ENCODE measurements around the gene EPN2. TPM values are rescaled to one million over a fixed set of nuclear protein-coding genes. Genes with fewer than 3 reads are reported as not detected.

The EPN2 gene
- total RNA-seq, 2 donors from 2014 or later, result 28.7 to 47.9 TPM

GRCh38 chr17:19304751-19305150, 67.6 kb downstream of the EPN2 start:
- TF ChIP-seq CTCF (IDR thresholded peaks at IDR 0.05), result no peak
- H3K27ac ChIP-seq, result no peak overlapping the region
- no peaks in the 10 kb centered on the region for H3K36me3 ChIP-seq
- no peak overlapping the region for H3K4me3 ChIP-seq
- no peaks in the 10 kb centered on the region for H3K9me3 ChIP-seq
- no peaks in the 10 kb centered on the region for H3K27me3 ChIP-seq (replicated peaks; ENCODE audit: insufficient read depth)
- no peak for ATAC-seq (ENCODE audit: insufficient number of reproducible peaks, low FRiP score, low read depth)
- peaks cover 0 to 6% of the 10 kb centered on the region in 2 donors for H3K4me1 ChIP-seq (ENCODE audit: control insufficient read depth in 1 of 2, low read depth in 2 of 2)
- DNase-seq (ENCODE audit: low spot score), result no peak

- Histone ChIP-seq H3K36me3 (no peaks in the 10 kb centered on the region), H3K4me1 (ENCODE audit: control insufficient read depth in 1 of 2, low read depth in 2 of 2) (peaks cover 0 to 6% of the 10 kb centered on the region in 2 donors), H3K9me3 (no peaks in the 10 kb centered on the region), H3K4me3 (no peak overlapping the region), H3K27ac (no peak overlapping the region), H3K27me3 (replicated peaks; ENCODE audit: insufficient read depth) (no peaks in the 10 kb centered on the region)
- no peak for TF ChIP-seq CTCF (IDR thresholded peaks at IDR 0.05)
- DNase-seq (ENCODE audit: low spot score) (no peak), ATAC-seq (ENCODE audit: insufficient number of reproducible peaks, low FRiP score, low read depth) (no peak)
Observed at GRCh38 chr17:19305256-19305655, 68.1 kb downstream of the EPN2 start.

- Histone ChIP-seq H3K27ac (no peak overlapping the region), H3K4me1 (ENCODE audit: control insufficient read depth in 1 of 2, low read depth in 2 of 2) (peaks cover 0 to 6% of the 10 kb centered on the region in 2 donors)
Observed at GRCh38 chr17:19305761-19306159, 68.6 kb downstream of the EPN2 start.

GRCh38 chr17:19306160-19307111, 69.3 kb downstream of the EPN2 start:
- DNase-seq (ENCODE audit: low spot score) (no peak), ATAC-seq (ENCODE audit: insufficient number of reproducible peaks, low FRiP score, low read depth) (no peak)
- H3K9me3 ChIP-seq, result no peaks in the 10 kb centered on the region
- H3K27me3 ChIP-seq (replicated peaks; ENCODE audit: insufficient read depth), result no peaks in the 10 kb centered on the region
- H3K27ac ChIP-seq, result no peak overlapping the region
- no peak overlapping the region for H3K4me3 ChIP-seq
- peaks cover 0 to 6% of the 10 kb centered on the region in 2 donors for H3K4me1 ChIP-seq (ENCODE audit: control insufficient read depth in 1 of 2, low read depth in 2 of 2)
- TF ChIP-seq CTCF (IDR thresholded peaks at IDR 0.05), result no peak
- H3K36me3 ChIP-seq, result no peaks in the 10 kb centered on the region

More at GRCh38 chr17:19305761-19306159, 68.6 kb downstream of the EPN2 start:
- H3K4me3 ChIP-seq, result no peak overlapping the region
- no peak for DNase-seq (ENCODE audit: low spot score)
- ATAC-seq (ENCODE audit: insufficient number of reproducible peaks, low FRiP score, low read depth), result no peak
- H3K27me3 ChIP-seq (replicated peaks; ENCODE audit: insufficient read depth), result no peaks in the 10 kb centered on the region
- no peaks in the 10 kb centered on the region for H3K36me3 ChIP-seq
- no peak for TF ChIP-seq CTCF (IDR thresholded peaks at IDR 0.05)
- H3K9me3 ChIP-seq, result no peaks in the 10 kb centered on the region

DNA sequence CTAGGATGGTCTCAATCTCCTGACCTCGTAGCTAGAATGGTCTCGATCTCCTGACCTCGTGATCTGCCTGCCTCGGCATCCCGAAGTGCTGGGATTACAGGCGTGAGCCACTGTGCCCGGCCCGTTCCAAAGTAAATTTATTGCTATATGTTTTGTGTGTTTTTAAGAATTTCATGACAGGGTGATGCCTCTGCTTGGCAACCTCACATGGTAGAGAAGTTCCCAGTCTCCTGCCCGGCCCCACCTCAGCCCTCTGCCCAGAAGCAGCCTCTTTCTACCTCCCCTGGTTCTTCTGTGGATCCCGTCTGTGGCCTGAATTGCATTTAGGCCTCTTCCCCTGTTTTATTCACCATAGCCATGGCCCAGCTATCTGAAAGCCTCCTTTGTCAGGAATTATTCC, 70.4 kb downstream of the EPN2 start:
- no peaks in the 10 kb centered on the region for H3K27me3 ChIP-seq (replicated peaks; ENCODE audit: insufficient read depth)
- no peak for TF ChIP-seq CTCF (IDR thresholded peaks at IDR 0.05)
- no peaks in the 10 kb centered on the region for H3K9me3 ChIP-seq
- H3K27ac ChIP-seq, result no peak overlapping the region
- H3K4me1 ChIP-seq (ENCODE audit: control insufficient read depth in 1 of 2, low read depth in 2 of 2), result peaks cover 0 to 6% of the 10 kb centered on the region in 2 donors
- H3K36me3 ChIP-seq, result peaks cover 8% of the 10 kb centered on the region
- H3K4me3 ChIP-seq, result no peak overlapping the region
- DNase-seq (ENCODE audit: low spot score) (no peak), ATAC-seq (ENCODE audit: insufficient number of reproducible peaks, low FRiP score, low read depth) (no peak)
